Mesendoderm (in vitro differentiated cells): Measurements from ENCODE around the gene IL17REL.

Experiments
- DNase-seq: peaks from one replicate; pipeline ENCODE4 v3.0.0; 2013
- H2AK5ac ChIP-seq: 2 replicates; pipeline ENCODE4 v1.6.1; 2013; ENCODE audit warnings: low read length, inconsistent platforms
- H2BK120ac ChIP-seq: 2 replicates; pipeline ENCODE4 v1.6.1; 2013; ENCODE audit warnings: low read depth, mild to moderate bottlenecking, low read length, moderate library complexity, mixed read lengths
- H2BK15ac ChIP-seq: replicated peaks from 2 replicates; pipeline ENCODE4 v1.6.1; 2013; ENCODE audit warnings: low read depth, mild to moderate bottlenecking, moderate library complexity
- H2BK5ac ChIP-seq: 2 replicates; pipeline ENCODE4 v1.6.1; 2013; ENCODE audit warnings: low read length, inconsistent platforms
- H3K18ac ChIP-seq: 2 replicates; pipeline ENCODE4 v1.6.1; 2013; ENCODE audit warnings: mild to moderate bottlenecking, low read length, mixed read lengths
- H3K23ac ChIP-seq: one replicate; pipeline ENCODE4 v1.6.1; 2013; ENCODE audit warnings: low read length
- H3K27ac ChIP-seq: 2 replicates; pipeline ENCODE4 v1.5.1; 2013; ENCODE audit warnings: low read depth, mild to moderate bottlenecking, inconsistent platforms, low read length, moderate library complexity
- H3K27me3 ChIP-seq: 2 replicates; pipeline ENCODE4 v1.6.1; 2013; ENCODE audit warnings: low read length, control low read depth, mild to moderate bottlenecking, inconsistent platforms; ENCODE audit not compliant: insufficient read depth, poor library complexity
- H3K36me3 ChIP-seq: 2 replicates; pipeline ENCODE4 v1.6.1; 2013; ENCODE audit warnings: low read length, inconsistent platforms; ENCODE audit not compliant: control insufficient read depth, insufficient read depth
- H3K4ac ChIP-seq: one replicate; pipeline ENCODE4 v1.6.1; 2013; ENCODE audit warnings: low read depth, mild to moderate bottlenecking, low read length, moderate library complexity
- H3K4me1 ChIP-seq: 2 replicates; pipeline ENCODE4 v1.6.1; 2013; ENCODE audit warnings: low read depth, low read length, inconsistent platforms; ENCODE audit not compliant: control insufficient read depth
- H3K4me2 ChIP-seq: 2 replicates; pipeline ENCODE4 v1.6.1; 2013; ENCODE audit warnings: low read length
- H3K4me3 ChIP-seq: 2 replicates; pipeline ENCODE4 v1.5.1; 2013; ENCODE audit warnings: mild to moderate bottlenecking, low read length
- H3K56ac ChIP-seq: one replicate; pipeline ENCODE4 v1.6.1; 2013; ENCODE audit warnings: low read length
- H3K79me1 ChIP-seq: 2 replicates; pipeline ENCODE4 v1.6.1; 2013; ENCODE audit warnings: low read length, inconsistent platforms
- H3K79me2 ChIP-seq: 2 replicates; pipeline ENCODE4 v1.6.1; 2013; ENCODE audit warnings: mild to moderate bottlenecking, low read length; ENCODE audit not compliant: control insufficient read depth, insufficient read depth
- H3K9ac ChIP-seq: 2 replicates; pipeline ENCODE4 v1.6.1; 2013; ENCODE audit warnings: low read length, inconsistent platforms
- H4K5ac ChIP-seq: one replicate; pipeline ENCODE4 v1.6.1; 2013; ENCODE audit warnings: low read length
- H4K8ac ChIP-seq: one replicate; pipeline ENCODE4 v1.6.1; 2013; ENCODE audit warnings: low read depth, mild to moderate bottlenecking, control low read depth, low read length, moderate library complexity
- WGBS: extraction: QIAGEN DNeasy Blood & Tissue Kit; methylation state at CpG from one replicate; pipeline ENCODE4 v1.1.7; 2013; ENCODE audit warnings: low lambda C conversion rate, missing lambda C conversion rate; ENCODE audit not compliant: insufficient coverage; ENCODE audit errors: extremely low coverage; 5-methylcytosine and 5-hydroxymethylcytosine counted together

Gene IL17REL

DNA sequence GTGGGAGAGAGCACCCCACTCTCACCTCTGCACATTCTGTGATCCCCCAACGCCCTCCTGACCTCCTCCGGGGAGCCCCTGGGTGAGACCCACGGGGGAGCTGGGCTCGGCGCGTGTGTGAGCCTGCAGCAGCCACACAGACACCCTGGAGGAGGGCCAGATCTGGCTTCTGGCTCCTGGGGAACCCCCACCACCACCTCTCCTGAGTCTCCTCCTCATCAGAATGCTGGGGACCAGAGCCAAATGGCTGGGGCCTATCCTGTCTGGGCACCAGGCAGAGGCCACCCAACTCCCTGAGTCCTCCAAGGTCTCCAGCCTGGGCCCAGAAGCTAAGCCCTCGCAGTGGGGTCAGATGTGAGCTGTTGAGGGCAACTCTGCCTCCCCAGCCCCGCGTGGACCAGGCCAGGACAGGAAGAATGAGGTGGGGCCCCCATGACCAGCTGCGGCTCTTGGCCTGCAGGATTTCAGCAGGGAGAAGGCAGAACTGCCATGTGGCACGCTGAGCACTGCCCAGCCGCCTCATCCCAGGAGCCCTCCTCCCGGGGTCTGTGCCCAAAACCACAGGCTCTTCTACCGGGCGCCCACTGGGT, 57.5 kb downstream of the IL17REL start:
- Histone ChIP-seq H2BK120ac (no peak overlapping the region), H3K36me3 (no peaks in the 10 kb centered on the region), H4K8ac (no peak overlapping the region), H2BK5ac (no peak overlapping the region), H3K23ac (no peak overlapping the region), H3K4me3 (no peak overlapping the region), H2BK15ac (no peak overlapping the region), H3K79me1 (no peaks in the 10 kb centered on the region), H2AK5ac (no peak overlapping the region), H4K5ac (no peak overlapping the region), H3K18ac (no peak overlapping the region), H3K27me3 (no peaks in the 10 kb centered on the region), H3K4me1 (no peaks in the 10 kb centered on the region), H3K4me2 (no peak overlapping the region), H3K27ac (no peak overlapping the region), H3K9ac (no peak overlapping the region), H3K56ac (no peak overlapping the region), H3K79me2 (no peaks in the 10 kb centered on the region), H3K4ac (no peak overlapping the region)
- DNase-seq, result no peak
- WGBS, result no CpG with 5 or more reads among the region's 15 CpGs

- Histone ChIP-seq H3K36me3 (no peaks in the 10 kb centered on the region), H2BK5ac (no peak overlapping the region), H3K9ac (no peak overlapping the region), H4K5ac (no peak overlapping the region), H3K23ac (no peak overlapping the region), H2AK5ac (no peak overlapping the region), H4K8ac (no peak overlapping the region), H2BK15ac (no peak overlapping the region), H3K79me2 (no peaks in the 10 kb centered on the region), H3K56ac (no peak overlapping the region), H3K4me2 (no peak overlapping the region), H3K4ac (no peak overlapping the region), H3K27ac (no peak overlapping the region), H3K4me3 (no peak overlapping the region), H3K18ac (no peak overlapping the region), H2BK120ac (no peak overlapping the region), H3K27me3 (no peaks in the 10 kb centered on the region), H3K79me1 (no peaks in the 10 kb centered on the region), H3K4me1 (no peaks in the 10 kb centered on the region)
- WGBS, result no CpG with 5 or more reads among the region's 8 CpGs
- DNase-seq, result no peak
Measured at GRCh38 chr22:49954354-49954753, 58.2 kb downstream of the IL17REL start.

GRCh38 chr22:49953680-49954344, 58.8 kb downstream of the IL17REL start:
- Histone ChIP-seq H2BK15ac (no peak overlapping the region), H3K4me3 (no peak overlapping the region), H3K9ac (no peak overlapping the region), H3K27me3 (no peaks in the 10 kb centered on the region), H3K79me1 (no peaks in the 10 kb centered on the region), H2BK5ac (no peak overlapping the region), H2BK120ac (no peak overlapping the region), H3K4ac (no peak overlapping the region), H3K79me2 (no peaks in the 10 kb centered on the region), H3K4me2 (no peak overlapping the region), H3K27ac (no peak overlapping the region), H3K56ac (no peak overlapping the region), H2AK5ac (no peak overlapping the region), H4K5ac (no peak overlapping the region), H4K8ac (no peak overlapping the region), H3K4me1 (no peaks in the 10 kb centered on the region), H3K36me3 (no peaks in the 10 kb centered on the region), H3K23ac (no peak overlapping the region), H3K18ac (no peak overlapping the region)
- no peak for DNase-seq
- WGBS, result no CpG with 5 or more reads among the region's 18 CpGs

DNA sequence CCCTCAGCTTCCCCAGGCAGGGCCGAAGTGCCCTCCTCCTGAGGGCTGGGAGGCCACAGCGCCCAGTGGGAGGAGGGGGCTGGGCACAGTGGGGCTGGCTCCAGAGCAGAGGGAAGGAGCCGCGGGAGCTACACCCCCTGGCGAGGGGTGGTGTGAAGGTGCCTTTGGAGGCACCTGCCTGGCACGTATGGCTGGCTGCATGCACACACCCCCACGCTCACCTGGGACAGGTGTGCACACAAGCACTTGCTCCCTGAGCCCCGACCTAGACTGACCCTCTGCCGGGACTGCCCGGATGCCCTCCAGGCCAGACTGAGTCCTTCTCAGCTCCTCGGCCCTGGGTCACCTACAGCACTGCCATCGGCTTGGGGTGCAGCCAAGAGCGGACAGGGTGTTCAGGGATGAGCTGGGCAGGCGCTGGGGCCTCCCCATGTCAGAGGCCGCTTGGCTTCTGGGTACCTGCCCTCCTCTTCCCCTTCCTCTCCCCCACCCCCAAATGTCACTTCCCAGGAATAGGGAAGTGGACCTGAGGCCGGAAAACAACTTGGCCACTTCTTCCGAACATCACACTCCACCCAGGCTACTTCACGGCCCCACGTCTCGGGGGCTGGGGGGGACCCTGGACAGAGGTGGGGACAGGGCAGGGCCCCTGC, 59.4 kb downstream of the IL17REL start:
- Histone ChIP-seq H3K9ac (no peak overlapping the region), H3K4ac (no peak overlapping the region), H2BK5ac (no peak overlapping the region), H2AK5ac (no peak overlapping the region), H4K8ac (no peak overlapping the region), H3K36me3 (no peaks in the 10 kb centered on the region), H3K79me2 (no peaks in the 10 kb centered on the region), H3K4me1 (no peaks in the 10 kb centered on the region), H4K5ac (no peak overlapping the region), H3K56ac (no peak overlapping the region), H3K79me1 (no peaks in the 10 kb centered on the region), H3K18ac (no peak overlapping the region), H2BK120ac (no peak overlapping the region), H3K27ac (no peak overlapping the region), H3K27me3 (no peaks in the 10 kb centered on the region), H2BK15ac (no peak overlapping the region), H3K4me2 (no peak overlapping the region), H3K4me3 (no peak overlapping the region), H3K23ac (no peak overlapping the region)
- no CpG with 5 or more reads among the region's 20 CpGs for WGBS
- DNase-seq, result no peak

- H3K9ac ChIP-seq, result no peak overlapping the region
- H3K36me3 ChIP-seq, result no peaks in the 10 kb centered on the region
- no peaks in the 10 kb centered on the region for H3K27me3 ChIP-seq
- no peak overlapping the region for H3K23ac ChIP-seq
- H3K56ac ChIP-seq, result peak overlapping the region; percentile 46
- no CpG with 5 or more reads among the region's 24 CpGs for whole genome bisulfite sequencing
- H3K4me1 ChIP-seq, result no peaks in the 10 kb centered on the region
- peak overlapping the region; percentile 28 for H3K4ac ChIP-seq
- no peak overlapping the region for H2BK120ac ChIP-seq
- no peak overlapping the region for H2AK5ac ChIP-seq
- no peak overlapping the region for H2BK15ac ChIP-seq
- H4K8ac ChIP-seq, result no peak overlapping the region
- no peak overlapping the region for H3K27ac ChIP-seq
- H3K4me3 ChIP-seq, result no peak overlapping the region
- peak; percentile 90 for DNase-seq
- peak overlapping the region; percentile 23 for H2BK5ac ChIP-seq
- H4K5ac ChIP-seq, result no peak overlapping the region
- H3K4me2 ChIP-seq, result no peak overlapping the region
- H3K79me2 ChIP-seq, result no peaks in the 10 kb centered on the region
- H3K79me1 ChIP-seq, result no peaks in the 10 kb centered on the region
- no peak overlapping the region for H3K18ac ChIP-seq
Measured at GRCh38 chr22:49951986-49952896, 60.3 kb downstream of the IL17REL start.
